MM.1S (cell line): ENCODE measurements around the gene GPR143.

Experiments
- CTCF ChIP-seq: fragments of 300-600 bp; sonication (generic); IDR thresholded peaks from 2 replicates; pipeline ENCODE4 v1.5.1; 2016; ENCODE audit warnings: antibody characterized with exemption, low read length, mixed read lengths
- EZH2phosphoT487 ChIP-seq: fragments of 300-600 bp; sonication (generic); IDR thresholded peaks from 2 replicates; pipeline ENCODE4 v1.6.1; 2018; ENCODE audit warnings: antibody characterized with exemption, low read length

GRCh38 chrX:9693307-9694001, 72.2 kb downstream of the GPR143 start:
- TF ChIP-seq CTCF (no peak), EZH2phosphoT487 (no peak)
